Natural killer cell (primary cell): ENCODE data around the gene AP5S1. TPM values are rescaled to one million over a fixed set of nuclear protein-coding genes. Genes with fewer than 3 reads are reported as not detected.

ENCODE experiments used
- ATAC-seq, 3 donors: fragments of 150-1000 bp in 2 of 3; fragments of 200-7000 bp in 1 of 3; cut with Tn5 transposase; 1 replicate in 1 of 3; 2 replicates in 2 of 3; pipeline ENCODE4 v1.10.0; 2021; ENCODE audit warnings: mild to moderate bottlenecking in 2 of 3, moderate library complexity in 2 of 3
- DNase-seq, 2 donors: peaks; one replicate each; pipeline versions ENCODE4 v3.0.0 to v3.0.0-alpha.2; 2013 to 2021; ENCODE audit warnings: mixed read lengths in 1 of 2
- H3K27ac ChIP-seq: one replicate; pipeline ENCODE4 v1.5.1; 2013; ENCODE audit warnings: mild to moderate bottlenecking, low read length
- H3K27me3 ChIP-seq: one replicate; pipeline ENCODE4 v1.6.1; 2013; ENCODE audit warnings: low read length; ENCODE audit not compliant: control insufficient read depth, insufficient read depth
- H3K36me3 ChIP-seq: one replicate; pipeline ENCODE4 v1.6.1; 2013; ENCODE audit warnings: low read length; ENCODE audit not compliant: control insufficient read depth, insufficient read depth
- H3K4me1 ChIP-seq: one replicate; pipeline ENCODE4 v1.6.1; 2013; ENCODE audit warnings: low read length; ENCODE audit not compliant: control insufficient read depth, insufficient read depth
- H3K4me3 ChIP-seq: one replicate; pipeline ENCODE4 v1.5.1; 2013; ENCODE audit warnings: low read length
- H3K9me3 ChIP-seq: one replicate; pipeline ENCODE4 v1.6.1; 2013; ENCODE audit warnings: low read length; ENCODE audit not compliant: control insufficient read depth, insufficient read depth
- H3K27ac Mint-ChIP-seq, 2 donors: one replicate each; pipeline ENCODE4 v1.8.0; 2022; ENCODE audit warnings: mild to moderate bottlenecking in 2 of 2, mixed read lengths in 2 of 2, moderate library complexity in 1 of 2
- H3K27me3 Mint-ChIP-seq, 2 donors: one replicate each; pipeline ENCODE4 v1.8.0; 2022; ENCODE audit warnings: low read depth in 2 of 2, mixed read lengths in 2 of 2
- H3K36me3 Mint-ChIP-seq: one replicate; pipeline ENCODE4 v1.8.0; 2022; ENCODE audit warnings: mixed read lengths
- H3K4me1 Mint-ChIP-seq, 2 donors: one replicate each; pipeline ENCODE4 v1.8.0; 2022; ENCODE audit warnings: mixed read lengths in 2 of 2
- H3K4me3 Mint-ChIP-seq: one replicate; pipeline ENCODE4 v1.8.0; 2022; ENCODE audit warnings: mild to moderate bottlenecking, moderate library complexity, mixed read lengths
- H3K9me3 Mint-ChIP-seq, 2 donors: one replicate each; pipeline ENCODE4 v1.8.0; 2022; ENCODE audit warnings: mixed read lengths in 2 of 2
- WGBS: methylation state at CpG from one replicate; pipeline ENCODE4 v1.1.7; 2013; ENCODE audit warnings: missing lambda C conversion rate; ENCODE audit not compliant: insufficient coverage; 5-methylcytosine and 5-hydroxymethylcytosine counted together
- intact Hi-C: fragments of 100-400 bp; cut with micrococcal nuclease; formaldehyde crosslinking; loops from one replicate; pipeline ENCODE4 v1.14.2; 2022
- total RNA-seq, 4 donors: library from RNA; stranded (reverse); fragments of 120-200 nt in 1 of 4; gene quantifications; one replicate each; pipeline versions ENCODE4 v1.2.3 to v1.2.4, GENCODE V29; 2013 to 2022
- TF ChIP-seq, protein P1 (sequence below): fragments of 200-600 bp; IDR thresholded peaks from one replicate; pipeline ENCODE4 v1.8.0; 2022; ENCODE audit warnings: antibody characterized with exemption

Gene AP5S1
- total RNA-seq, 3 donors from 2014 or later (not counting 1 experiment from before 2014, with no cell fraction given), result 7.9 to 12.3 (median 12.1) TPM

DNA sequence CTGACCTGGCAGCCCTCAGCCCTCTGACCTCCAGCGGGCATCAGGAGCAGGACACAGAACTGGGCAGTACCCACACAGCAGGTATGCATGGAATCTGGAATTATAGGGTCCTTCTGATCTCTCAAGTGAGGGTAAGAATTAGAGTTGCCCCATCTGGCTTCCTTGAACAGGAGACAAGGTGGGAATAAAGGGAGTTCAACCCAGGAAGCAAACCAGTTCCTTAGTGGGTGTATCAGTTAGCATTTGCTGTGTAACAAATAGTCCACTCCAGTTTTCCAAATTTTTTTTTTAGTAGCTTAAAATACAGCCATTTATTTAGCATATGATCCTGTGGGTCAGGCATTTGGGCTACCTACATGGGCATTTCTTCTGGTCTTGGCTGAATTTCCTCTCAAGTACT is 42.0 kb downstream of the AP5S1 start:
- H3K9me3 ChIP-seq, result no peaks in the 10 kb centered on the region
- no peak overlapping the region for H3K27ac Mint-ChIP-seq
- H3K9me3 Mint-ChIP-seq, result no peaks in the 10 kb centered on the region
- TF ChIP-seq, protein P1, sequence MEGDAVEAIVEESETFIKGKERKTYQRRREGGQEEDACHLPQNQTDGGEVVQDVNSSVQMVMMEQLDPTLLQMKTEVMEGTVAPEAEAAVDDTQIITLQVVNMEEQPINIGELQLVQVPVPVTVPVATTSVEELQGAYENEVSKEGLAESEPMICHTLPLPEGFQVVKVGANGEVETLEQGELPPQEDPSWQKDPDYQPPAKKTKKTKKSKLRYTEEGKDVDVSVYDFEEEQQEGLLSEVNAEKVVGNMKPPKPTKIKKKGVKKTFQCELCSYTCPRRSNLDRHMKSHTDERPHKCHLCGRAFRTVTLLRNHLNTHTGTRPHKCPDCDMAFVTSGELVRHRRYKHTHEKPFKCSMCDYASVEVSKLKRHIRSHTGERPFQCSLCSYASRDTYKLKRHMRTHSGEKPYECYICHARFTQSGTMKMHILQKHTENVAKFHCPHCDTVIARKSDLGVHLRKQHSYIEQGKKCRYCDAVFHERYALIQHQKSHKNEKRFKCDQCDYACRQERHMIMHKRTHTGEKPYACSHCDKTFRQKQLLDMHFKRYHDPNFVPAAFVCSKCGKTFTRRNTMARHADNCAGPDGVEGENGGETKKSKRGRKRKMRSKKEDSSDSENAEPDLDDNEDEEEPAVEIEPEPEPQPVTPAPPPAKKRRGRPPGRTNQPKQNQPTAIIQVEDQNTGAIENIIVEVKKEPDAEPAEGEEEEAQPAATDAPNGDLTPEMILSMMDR, result no peak
- DNase-seq, result no peak
- H3K27ac ChIP-seq, result no peak overlapping the region
- H3K27me3 ChIP-seq, result no peaks in the 10 kb centered on the region
- intact Hi-C loops, result no loop called here
- WGBS, result 100% methylated on average over 1 of the region's 1 CpG
- H3K4me3 ChIP-seq, result no peak overlapping the region
- no peaks in the 10 kb centered on the region for H3K4me1 ChIP-seq
- H3K27me3 Mint-ChIP-seq, result no peaks in the 10 kb centered on the region
- H3K36me3 Mint-ChIP-seq, result peaks cover under 1% of the 10 kb centered on the region
- no peak for ATAC-seq
- peaks cover 74% of the 10 kb centered on the region for H3K36me3 ChIP-seq
- H3K4me1 Mint-ChIP-seq, result peaks cover 0 to 4% of the 10 kb centered on the region in 2 donors
- no peak overlapping the region for H3K4me3 Mint-ChIP-seq

DNA sequence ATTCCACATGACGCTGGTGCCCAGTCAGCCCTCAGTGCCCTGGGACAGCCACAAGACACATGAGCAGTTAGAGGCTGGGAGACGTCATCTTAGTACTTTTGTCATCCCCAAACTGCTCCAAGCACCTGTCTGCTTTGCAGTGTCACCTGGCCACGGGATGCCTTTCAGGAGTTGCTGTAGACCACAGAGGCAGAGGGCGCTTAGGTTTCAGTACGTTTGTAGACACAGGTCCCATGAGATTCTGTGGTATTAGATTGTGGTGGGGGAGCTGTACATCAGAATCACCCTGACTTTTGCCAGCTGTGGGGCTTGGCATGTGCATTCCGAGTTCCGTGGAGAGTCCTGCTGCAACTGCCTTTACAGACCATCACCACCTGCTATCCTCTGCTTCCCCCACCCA is 43.0 kb downstream of the AP5S1 start:
- Mint-ChIP-seq H3K4me3 (no peak overlapping the region), H3K9me3 (no peaks in the 10 kb centered on the region), H3K4me1 (peaks cover 0 to 4% of the 10 kb centered on the region in 2 donors), H3K27ac (peak overlapping the region in 1 of 2 donors; percentile 38), H3K36me3 (no peaks in the 10 kb centered on the region), H3K27me3 (no peaks in the 10 kb centered on the region)
- H3K27ac ChIP-seq, result no peak overlapping the region
- TF ChIP-seq, protein P1, result no peak
- ATAC-seq, result no peak
- no peaks in the 10 kb centered on the region for H3K9me3 ChIP-seq
- peaks cover 68% of the 10 kb centered on the region for H3K36me3 ChIP-seq
- intact Hi-C loops, result no loop called here
- H3K27me3 ChIP-seq, result no peaks in the 10 kb centered on the region
- no peaks in the 10 kb centered on the region for H3K4me1 ChIP-seq
- 79% methylated on average over 7 of the region's 7 CpGs for WGBS
- H3K4me3 ChIP-seq, result no peak overlapping the region
- DNase-seq, result no peak

DNA sequence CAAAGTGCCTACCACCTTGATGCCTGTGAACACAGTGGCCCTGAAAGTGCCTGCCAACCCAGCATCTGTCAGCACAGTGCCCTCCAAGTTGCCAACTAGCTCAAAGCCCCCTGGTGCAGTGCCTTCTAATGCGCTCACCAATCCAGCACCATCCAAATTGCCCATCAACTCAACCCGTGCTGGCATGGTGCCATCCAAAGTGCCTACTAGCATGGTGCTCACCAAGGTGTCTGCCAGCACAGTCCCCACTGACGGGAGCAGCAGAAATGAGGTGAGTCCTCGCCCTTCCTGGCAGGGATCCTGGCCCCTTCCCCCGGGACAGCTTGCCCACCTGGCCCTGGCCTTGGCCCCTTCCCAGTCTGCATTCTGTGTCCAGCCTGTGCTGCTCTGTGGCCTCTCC is 44.2 kb downstream of the AP5S1 start:
- Mint-ChIP-seq H3K27me3 (no peaks in the 10 kb centered on the region), H3K9me3 (no peaks in the 10 kb centered on the region), H3K36me3 (no peaks in the 10 kb centered on the region), H3K4me1 (peaks cover 0 to 4% of the 10 kb centered on the region in 2 donors), H3K4me3 (no peak overlapping the region), H3K27ac (no peak overlapping the region)
- no peak overlapping the region for H3K27ac ChIP-seq
- TF ChIP-seq, protein P1, result no peak
- H3K4me1 ChIP-seq, result no peaks in the 10 kb centered on the region
- ATAC-seq (no peak), DNase-seq (no peak)
- H3K36me3 ChIP-seq, result peaks cover 63% of the 10 kb centered on the region
- no peak overlapping the region for H3K4me3 ChIP-seq
- H3K9me3 ChIP-seq, result no peaks in the 10 kb centered on the region
- H3K27me3 ChIP-seq, result no peaks in the 10 kb centered on the region
- intact Hi-C loops, result no loop called here
- 95% methylated on average over 5 of the region's 5 CpGs for WGBS

GRCh38 chr20:3865152-3865886 is 45.0 kb downstream of the AP5S1 start:
- H3K36me3 ChIP-seq, result peaks cover 59% of the 10 kb centered on the region
- ATAC-seq (no peak), DNase-seq (no peak)
- Mint-ChIP-seq H3K9me3 (no peaks in the 10 kb centered on the region), H3K27ac (no peak overlapping the region), H3K4me3 (no peak overlapping the region), H3K36me3 (no peaks in the 10 kb centered on the region), H3K4me1 (peaks cover 0 to 4% of the 10 kb centered on the region in 2 donors), H3K27me3 (no peaks in the 10 kb centered on the region)
- H3K9me3 ChIP-seq, result no peaks in the 10 kb centered on the region
- H3K27me3 ChIP-seq, result no peaks in the 10 kb centered on the region
- H3K4me3 ChIP-seq, result no peak overlapping the region
- H3K27ac ChIP-seq, result no peak overlapping the region
- intact Hi-C loops, result no loop called here
- 98% methylated on average over 14 of the region's 14 CpGs for WGBS
- TF ChIP-seq, protein P1, result no peak
- no peaks in the 10 kb centered on the region for H3K4me1 ChIP-seq
